ENCODE results near the gene ERAL1. TPM values are rescaled to one million over a fixed set of nuclear protein-coding genes. Genes with fewer than 3 reads are reported as not detected.
A peak's percentile ranks its signal among the peaks of the same experiment; 100 is the strongest.
"Not testable (repeated sequence)": the region's sequence is repeated elsewhere in the genome, so short reads cannot be mapped to it uniquely, and the experiment has no call there.

Gene ERAL1
- polyA plus RNA-seq, 10 donors = 35.1 to 54.6 (median 43.1) TPM

DNA sequence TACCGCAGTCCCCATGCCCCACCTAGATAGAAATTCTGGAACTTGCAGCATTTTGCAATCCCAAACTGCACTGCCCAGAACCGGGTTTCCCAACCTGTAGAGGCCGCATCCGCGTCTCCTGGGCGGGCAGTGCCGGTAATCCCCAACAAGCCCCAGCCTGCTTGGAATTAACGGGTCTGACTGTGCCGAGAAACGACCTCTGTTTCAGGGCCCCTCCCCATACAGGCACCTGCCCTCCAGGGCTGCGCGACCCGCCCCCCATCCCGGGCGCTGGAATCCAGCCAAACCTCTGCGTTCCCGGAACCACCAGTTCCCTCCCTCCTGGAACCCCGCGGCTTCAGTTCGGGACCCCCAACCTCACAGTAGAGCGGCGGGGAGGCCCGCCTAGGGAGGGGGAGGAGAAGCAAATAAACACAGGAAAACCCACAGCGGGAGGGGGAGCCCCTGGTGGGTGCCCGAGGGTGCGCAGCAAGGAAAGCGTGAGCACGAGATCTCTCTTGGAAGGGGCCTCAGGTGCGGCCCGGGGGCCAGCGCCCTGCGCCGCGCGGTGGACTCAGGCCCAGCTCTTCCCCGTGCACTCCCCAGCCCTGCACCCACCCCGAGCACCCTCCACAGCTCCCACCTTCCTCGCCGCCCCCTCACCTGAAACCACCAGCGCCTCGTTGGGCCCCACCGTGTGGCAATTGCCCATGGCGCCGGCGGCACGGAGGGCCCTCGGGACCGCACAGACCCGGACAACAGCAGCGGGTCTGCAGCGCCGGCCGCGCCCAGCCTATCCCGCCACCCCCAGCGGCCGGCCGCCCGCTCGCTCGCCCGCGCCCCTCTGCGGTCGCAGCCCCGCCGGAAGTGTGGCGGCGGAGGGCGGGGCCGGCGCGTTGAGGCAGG, 42.3 kb downstream of the ERAL1 start, which contains the start of gene FLOT2:
Gene FLOT2 (minus strand): TSS at position 850 of the 885 bp plus-strand sequence. CDS start 159 bp downstream, at position 691.
- peak; percentile 33 to 78 (median 42) for DNase-seq

DNA sequence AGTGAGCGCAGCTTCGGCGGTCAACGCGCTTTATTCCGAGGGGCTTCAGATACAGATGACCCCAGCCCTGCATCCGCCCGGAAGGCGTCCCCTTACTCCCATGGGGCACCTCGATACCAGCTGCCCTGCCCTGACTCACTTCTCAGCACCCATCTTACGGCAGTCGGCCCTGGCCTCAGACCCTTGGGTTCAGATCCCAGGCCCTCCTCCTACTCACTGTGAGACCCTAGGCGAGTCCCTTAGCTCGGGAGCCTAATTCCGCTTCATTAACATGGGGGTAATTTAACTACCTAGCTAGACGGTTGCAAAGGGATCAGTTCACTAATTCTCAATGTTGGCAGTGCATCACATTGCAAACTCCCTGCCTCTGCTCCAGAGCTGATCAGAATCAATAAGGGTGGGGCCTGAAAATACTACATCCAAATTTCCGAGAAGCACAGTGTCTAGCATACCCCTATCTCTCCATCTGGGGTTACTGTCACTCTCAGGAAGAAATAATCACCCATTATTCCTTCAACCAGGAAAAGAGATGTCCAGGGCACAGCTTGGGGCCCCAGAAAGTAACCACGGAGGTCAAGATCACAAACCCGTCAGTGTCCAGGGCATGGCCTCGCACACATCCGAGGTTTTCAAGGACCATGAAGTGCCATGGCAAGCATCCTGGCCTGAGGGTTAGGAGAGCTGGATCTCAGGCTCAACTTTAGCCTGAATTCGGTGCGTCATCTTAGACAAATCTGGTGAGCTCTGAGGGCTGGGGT, 43.1 kb downstream of the ERAL1 start:
- no peak for DNase-seq

DNA sequence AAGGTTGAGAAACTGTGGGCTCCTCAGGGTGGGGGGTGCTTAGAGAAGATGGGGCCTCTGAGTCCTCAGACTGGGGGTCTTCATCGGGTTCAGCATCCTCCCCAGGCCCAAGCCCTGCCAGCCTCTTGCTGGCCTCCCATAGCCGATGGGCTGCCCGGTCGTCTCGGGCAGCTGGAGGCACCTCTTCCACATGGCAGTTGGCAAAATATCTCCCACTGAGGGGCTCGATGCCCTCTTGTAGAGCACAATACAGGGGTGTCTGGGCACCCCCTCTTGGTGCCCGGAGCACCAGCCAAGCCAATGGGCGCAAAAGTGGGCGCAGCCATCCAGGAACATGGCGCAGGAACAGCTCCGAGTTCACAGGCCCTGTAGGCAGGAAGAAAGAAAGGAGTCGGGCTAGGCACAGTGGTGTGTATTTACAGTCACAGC, 43.7 kb downstream of the ERAL1 start:
- no peak for DNase-seq

DNA sequence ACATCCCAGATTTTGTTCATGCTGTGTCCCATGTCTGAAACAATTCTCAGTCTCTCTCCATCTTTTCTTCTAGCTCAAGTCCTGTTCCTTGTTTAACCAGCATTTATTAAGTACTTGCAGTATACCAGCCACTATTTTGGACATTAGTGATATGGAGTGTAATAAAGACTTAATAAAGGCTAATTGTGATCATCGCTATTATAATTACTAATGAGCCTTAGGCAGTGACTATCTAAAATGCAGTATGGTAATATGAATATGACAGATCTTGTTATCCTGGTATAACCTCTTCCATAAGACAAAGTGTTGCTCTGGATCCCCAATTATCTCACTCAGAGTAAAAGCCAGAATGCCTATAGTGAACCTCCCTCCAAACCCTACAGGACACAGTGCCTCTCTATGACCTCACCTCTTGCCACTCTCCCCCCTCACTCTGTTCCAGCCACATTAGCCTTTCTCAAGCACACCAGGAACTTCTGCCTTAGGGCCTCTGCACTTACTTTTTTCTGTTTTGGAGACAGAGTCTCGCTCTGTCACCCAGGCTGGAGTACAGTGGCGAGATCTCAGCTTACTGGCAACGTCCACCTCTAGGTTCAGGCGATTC, 44.5 kb downstream of the ERAL1 start:
- DNase-seq = no peak

DNA sequence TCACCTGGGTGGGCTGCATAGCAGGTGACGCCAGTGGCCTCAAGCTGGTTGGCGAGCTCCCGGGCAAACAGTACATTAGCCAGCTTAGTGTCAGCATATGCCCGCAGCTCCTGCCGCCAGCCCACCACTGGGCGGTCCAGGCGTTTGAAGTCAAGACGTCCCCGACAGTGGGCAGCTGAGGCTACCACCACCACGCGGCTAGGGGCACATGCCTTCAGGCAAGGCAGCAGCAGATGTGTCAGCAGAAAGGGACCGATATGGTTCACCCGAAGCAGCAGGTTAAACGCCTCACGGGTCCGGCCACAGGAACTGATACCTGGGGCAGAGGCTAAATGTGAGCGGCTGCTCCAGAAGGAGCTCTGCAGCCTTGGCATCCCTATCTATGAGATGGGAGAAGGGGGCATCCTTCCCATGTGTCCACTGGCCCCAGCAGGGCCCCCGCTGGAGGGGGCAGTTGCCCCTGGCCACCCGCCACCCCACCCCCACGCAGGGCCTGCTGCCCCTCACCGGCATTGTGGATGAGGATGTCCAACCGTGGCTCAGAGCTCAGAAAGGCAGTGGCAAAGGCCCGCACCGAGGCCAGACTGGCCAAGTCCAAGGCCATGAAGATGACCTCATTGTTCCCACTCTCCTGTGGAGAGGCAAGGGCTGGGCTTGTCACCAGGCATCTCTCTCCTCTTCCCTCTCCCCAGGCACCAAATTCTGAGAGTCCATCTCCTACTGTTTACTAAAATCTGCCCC, 46.3 kb downstream of the ERAL1 start:
- no peak for DNase-seq

DNA sequence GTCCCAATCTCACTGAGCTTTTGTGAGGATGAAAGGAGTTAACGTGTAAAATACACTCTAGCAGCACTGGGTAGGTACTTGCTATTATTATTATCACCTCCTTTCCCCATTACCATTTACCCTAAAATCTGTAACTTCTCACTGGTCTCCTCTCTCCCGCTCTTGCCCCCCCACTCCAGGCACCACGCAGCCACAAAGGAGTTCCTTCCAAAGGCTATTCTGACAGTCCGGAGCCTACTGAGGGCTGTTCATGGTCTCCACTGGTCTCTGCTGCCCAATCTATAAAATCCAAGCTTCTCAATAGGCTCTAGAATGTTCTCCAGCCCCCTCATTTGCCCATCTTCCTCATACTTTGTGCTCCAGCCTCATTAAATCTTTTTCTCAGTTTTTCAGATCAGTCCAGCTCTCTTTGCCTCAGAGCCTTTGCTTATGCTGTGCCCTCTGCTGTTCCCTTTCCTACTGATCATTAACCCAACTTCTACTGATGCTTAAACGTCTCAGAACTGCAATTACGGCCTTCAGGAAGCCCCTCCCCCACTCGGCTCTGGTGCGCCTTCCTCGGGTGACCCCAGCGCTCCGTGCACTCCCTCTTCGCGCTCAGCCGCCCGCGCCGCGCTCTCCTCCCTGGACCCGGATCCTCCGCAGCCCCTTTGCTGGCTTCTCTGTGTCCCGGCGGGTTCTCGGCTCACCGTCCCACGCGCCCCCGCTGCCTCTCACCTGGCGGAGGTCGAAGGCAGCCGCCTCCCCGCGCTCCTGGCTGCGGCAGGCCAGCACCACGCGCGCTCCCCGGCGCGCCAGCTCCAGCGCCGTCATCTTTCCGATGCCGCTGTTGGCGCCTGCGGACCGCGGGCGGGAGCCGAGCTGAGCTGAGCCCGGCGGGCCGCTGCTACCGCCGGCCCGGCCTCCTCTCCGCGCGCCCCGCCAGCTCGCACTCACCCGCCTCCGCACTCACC, 47.3 kb downstream of the ERAL1 start:
- peak in 1 of 3 donors; percentile 67 for DNase-seq

DNA sequence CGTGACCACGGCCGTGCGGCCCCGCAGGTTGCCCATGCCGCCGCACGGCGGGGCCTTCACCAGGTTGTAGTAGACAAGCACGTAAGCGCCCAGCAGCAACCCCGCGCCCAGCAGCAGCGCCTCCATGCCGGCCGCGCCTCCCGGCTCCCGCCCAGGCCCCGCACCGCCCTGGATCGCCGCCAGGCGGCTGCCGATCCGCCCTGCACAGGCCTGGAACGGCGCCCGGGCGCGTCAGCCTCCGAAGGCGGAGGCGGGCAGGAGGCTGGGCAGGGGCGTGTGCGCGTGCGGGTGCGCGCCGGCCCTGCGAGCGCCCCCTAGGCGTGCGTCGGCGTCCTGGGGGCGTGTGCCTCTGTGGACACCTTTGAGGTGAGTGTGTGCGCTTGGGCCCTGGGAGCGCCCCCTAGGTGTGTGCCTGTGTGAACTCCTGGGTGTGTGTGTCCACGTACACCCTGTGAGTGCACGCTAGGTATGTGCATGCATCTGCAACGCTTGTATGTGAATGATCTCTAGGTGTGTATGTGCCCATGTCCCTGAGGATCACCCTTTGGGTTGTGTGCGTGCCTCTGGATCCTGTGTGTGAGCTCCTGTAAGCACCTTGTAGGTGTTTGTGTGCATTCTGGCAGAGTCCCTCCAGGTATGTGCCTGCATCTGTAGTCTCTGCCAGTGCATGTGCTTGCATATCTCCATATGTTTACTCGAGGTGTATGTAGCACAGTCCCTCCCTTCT, 48.2 kb downstream of the ERAL1 start, which contains the start of gene DHRS13:
Gene DHRS13 (minus strand): TSS at position 261 of the 727 bp plus-strand sequence. CDS start 135 bp downstream, at position 126.
- peak; percentile 86 to 93 (median 92) for DNase-seq

DNA sequence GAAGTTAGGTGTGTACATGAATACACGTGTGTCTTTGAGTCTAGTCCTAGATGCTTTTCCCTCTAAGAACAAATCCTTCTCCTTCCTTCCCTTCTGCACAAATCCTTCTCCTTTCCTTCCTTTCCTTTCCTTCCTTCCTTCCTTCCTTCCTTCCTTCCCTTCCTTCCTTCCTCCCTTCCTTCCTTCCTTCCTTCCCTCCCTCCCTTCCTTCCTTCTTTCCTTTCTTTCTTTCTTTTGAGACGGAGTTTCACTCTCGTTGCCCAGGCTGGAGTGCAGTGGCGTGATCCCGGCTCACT, 48.7 kb downstream of the ERAL1 start:
- DNase-seq = not testable (repeated sequence)

DNA sequence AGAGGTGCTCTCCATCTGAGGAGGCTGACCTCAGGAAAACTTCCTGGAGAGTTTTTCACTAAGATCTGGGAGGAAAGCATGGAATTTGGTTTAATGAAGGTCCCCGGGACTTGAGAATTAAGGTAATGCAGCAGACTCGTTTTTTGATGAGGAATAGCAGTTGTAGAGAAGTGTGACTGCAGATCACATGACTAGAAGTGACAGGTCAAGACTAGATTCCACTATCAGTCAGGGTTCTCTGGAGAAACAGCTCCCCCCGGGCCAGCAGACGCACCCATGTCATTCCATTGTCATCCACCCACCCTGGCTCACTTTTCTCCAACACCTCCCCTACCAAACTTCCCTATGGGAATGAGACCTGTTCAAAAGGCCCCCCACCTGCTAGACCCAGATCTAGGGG, 50.0 kb downstream of the ERAL1 start:
- DNase-seq = no peak

DNA sequence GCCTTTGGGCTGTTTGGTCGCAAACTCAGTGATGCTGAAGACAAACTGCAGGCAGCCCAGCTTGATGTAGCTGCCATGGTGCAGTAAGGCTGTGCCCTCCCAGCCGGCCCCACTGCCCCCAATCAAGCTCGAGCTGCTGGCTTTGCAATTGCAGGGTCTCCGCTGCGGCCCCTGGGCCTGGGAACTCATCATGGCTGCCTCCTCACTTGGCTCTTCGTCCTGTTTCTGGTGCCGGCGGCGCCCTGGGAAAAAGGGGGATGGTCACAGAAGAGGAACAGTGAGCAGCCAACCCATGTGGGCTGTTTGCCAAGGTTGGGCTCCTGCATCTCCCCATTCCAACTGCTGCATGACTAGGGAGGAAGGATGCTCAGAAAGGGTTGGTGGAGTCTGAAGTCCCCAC, 51.5 kb downstream of the ERAL1 start:
- DNase-seq = no peak

DNA sequence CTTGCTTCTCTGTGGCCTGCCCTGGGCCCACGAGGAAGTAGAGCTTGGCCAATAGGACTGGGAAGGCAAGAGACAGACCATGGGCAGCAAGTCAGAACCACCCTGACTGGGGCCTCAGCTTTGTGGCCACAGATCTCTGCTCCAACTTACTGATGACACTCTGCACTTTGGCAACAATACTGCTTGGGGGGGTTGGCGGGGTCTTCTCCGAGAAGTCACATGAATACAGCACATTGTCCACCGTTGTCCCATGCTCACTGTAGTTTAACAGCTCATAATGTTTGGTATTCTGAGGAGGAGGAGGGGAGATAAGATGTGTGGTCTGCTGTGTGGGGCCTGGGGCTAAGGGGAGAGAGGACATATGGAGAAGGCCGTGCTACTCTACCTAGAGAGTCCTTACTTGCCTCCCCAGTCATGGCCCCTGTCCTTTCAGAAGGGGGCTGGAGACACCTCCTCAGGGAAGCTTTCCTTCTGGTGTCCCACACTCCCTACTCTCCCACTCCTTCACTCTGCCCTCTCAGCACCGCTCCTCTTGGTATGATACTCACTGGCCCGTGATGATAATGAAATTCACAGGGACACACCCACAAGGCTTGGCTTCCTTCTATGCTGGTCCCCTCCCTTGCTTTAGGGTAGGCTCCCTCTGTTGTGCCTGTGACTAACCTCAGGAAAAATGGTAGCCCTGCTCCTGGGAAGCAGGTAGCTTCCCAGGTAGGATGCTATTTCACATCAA, 52.1 kb downstream of the ERAL1 start:
- DNase-seq = peak in 1 of 3 donors; percentile 20

DNA sequence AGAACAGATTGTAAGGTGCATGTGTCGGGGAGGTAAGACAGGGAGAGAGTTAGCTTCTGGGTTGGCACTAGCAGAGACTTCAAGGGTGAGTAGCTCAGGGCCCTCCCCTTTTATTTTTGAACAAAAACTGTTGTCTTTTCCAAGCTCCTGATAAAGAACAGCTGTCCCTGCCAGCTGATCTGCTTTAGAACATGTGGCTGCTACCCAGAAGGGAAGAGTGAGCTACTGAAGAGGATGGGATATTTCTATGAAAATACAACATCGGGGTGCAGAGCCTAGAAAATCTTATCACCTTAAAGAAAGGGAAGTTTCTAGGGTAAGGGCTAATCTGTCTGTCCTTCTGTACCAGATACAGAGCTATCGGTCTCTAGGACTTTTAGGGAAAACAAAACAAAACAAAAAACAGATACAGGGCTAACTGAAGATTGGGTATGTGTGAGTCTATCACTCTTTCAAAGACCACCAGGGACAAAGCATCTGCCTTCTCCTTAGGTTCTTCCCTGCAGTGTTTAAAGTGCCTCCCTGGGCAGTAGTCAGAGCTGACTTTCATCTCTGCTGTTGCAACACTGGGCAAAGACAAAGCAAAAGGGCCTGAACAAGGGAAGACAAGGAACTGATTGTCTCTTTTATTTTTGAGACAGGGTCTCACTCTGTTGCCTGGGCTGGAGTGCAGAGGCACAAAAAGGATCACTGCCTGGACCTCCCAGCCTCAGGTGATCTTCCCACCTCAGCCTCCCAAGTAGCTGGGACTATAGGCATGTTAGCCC, 53.1 kb downstream of the ERAL1 start:
- no peak for DNase-seq

DNA sequence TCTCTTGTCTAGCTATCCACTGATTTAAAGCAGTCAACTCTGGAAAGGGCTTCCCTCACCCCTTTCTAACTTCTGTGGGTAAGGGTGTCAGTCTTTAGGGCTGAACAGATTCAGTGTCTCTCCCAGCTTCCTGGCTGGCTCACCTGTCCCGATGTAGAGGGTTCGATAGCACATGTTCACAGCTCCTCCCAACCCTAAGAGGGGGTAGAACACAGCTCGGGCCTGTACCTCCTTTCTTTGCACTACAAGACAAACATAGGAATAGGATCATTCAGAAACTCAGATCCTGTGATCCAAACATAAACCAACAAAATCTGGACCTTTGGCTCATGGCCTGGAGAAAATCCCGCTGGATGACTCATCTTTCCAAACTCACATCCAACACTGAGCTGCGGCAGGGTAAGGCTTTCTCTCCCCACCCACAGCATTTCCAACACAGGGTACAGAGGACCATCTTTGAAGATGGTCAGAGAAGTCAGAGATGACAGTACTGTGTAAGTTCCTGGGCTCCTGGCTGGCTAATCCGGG, 53.9 kb downstream of the ERAL1 start:
- DNase-seq = peak; percentile 52 to 71 (median 69)

DNA sequence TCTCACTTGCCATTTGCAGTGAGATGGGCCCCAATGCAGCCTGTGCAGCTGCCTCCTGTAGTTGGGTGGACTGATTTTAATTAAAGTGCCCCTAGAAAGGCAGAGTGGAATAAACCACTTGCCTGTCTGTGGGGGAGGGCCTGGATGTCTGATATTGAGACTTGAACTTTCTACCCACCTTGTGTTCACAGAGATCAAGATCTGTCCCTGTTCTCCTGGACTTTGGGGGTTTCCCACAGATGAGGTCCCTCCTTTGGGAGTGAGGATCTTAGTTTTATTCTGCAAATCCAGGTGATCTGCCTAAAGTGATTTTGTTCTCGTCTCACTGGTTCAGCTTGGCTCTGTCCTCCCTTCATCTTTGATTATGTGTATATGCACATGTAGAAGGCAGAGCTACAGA, 55.7 kb downstream of the ERAL1 start:
- no peak for DNase-seq

All from muscle of back (tissue), 11 donors.